ENCODE results near the gene KLHL1.

Gene KLHL1

GRCh38 chr13:69857183-69857821 lies 250.9 kb downstream of the KLHL1 start:
- peak; percentile 38 to 89 (median 72) for DNase-seq

DNA sequence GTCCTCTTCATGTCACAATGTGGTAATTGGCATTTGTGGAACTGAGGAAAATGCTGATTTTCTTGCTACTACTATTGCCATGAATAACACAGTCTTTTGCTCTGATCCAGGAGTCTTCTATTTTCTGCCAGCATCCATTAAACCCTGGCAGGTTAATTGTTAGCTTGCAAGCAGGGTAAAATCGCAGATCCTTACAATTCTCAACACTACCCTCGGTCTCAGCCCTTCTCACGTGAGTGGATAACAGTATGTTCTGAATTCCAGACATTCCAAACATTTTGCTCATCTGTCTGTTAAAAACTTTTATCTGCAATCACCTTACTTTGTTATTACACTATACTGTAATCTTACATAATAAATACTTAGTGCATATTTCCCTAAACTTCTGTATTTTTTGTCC lies 251.9 kb downstream of the KLHL1 start:
- DNase-seq = no peak

- DNase-seq = peak in 2 of 3 experiments; percentile 25 to 63
Measured at GRCh38 chr13:69828527-69828926, 279.7 kb downstream of the KLHL1 start.

DNA sequence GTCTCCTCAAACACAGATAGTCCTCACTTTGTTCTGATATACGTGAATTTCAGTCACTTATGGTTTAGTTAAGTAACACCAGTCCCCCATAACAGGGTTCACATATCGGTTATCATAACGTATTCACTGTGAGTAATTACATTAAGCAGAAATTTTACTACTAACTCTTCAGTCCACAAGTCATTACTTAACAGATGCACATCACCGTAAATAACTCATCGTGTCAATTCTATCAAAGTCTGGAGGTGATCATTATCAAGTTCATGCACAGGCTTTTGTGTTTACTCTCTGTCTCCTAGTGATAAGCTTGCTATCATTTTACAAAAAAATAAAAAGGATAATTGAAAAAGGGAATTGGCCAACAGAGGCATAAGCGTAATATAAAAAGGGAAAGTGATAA lies 288.1 kb downstream of the KLHL1 start:
- DNase-seq = peak in 1 of 3 experiments; percentile 42

GRCh38 chr13:69817333-69817869 lies 290.9 kb downstream of the KLHL1 start:
- no peak for DNase-seq

GRCh38 chr13:69809152-69809551 lies 299.1 kb downstream of the KLHL1 start:
- DNase-seq = no peak

GRCh38 chr13:69796256-69796655 lies 312.0 kb downstream of the KLHL1 start:
- no peak for DNase-seq

DNA sequence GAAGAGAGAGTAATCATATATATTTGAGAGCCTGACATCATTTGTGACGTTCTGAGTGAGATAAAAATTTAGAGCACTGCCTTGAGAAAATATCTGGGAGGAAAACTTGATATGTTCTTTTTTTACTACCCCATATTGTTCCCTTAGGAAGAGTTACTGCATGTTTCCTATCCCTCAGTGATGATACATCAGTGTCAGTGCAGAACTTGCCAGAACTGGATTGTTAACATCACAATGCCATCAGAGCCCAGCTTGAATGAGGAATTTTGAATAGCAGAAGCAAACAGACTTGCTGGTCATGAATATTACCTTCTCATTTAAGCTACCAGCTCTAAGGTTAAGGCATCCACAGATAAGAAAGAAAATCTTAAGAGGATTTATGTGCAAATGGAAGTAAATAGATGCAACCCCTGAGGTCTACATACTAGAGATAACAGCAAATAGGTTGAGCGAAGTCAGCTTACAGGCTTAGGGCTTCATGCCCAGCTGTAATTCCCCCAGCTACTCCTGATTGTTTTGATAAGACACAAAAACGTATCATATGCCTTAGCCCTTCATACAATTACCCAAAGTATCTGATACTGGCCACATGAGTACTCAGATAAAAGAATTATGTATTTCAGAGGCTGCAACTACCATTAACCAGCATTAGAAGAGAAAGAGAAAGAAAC lies 314.3 kb downstream of the KLHL1 start:
- no peak for DNase-seq

GRCh38 chr13:69776937-69777336 lies 331.3 kb downstream of the KLHL1 start:
- DNase-seq = no peak

DNA sequence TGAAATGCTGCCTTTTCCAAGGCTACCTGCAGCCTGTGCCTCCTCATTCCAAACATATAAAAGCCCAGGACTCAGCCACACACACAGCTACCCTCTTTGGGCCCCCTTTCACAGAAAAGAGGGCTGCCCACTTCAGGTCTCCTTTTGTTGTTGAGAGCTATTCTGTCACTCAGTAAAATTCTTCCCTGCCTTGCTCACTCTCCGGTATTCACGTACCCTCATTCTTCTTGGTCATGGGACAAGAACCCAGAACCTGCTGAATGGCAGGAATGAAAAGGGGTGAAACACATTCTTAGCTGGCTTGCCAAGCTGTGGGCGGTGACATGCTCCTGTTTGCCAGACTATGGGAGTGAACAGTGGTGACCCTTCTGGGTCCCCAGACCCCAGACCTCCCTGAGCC lies 338.6 kb downstream of the KLHL1 start:
- DNase-seq = no peak

- no peak for DNase-seq
Measured at GRCh38 chr13:69761581-69761980, 346.7 kb downstream of the KLHL1 start.

DNA sequence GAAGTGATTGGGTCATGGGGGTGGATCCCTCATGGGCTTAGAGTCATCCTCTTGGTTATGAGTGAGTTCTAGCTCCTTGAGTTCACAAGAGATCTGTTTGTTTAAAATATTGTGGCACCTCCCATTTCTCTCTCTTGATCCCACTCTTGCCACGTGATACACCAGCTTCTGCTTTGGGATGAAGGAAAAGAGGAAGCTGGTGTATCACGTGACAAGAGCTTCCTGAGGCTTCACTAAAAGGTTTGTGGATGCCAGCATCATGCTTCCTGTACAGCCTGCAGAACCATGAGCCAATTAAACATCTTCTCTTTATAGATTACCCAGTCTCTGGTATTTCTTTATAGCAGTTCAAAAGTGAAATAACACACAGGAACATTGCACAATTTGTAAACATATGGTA lies 353.2 kb downstream of the KLHL1 start:
- DNase-seq = no peak

GRCh38 chr13:69751259-69751658 lies 357.0 kb downstream of the KLHL1 start:
- no peak for DNase-seq

DNA sequence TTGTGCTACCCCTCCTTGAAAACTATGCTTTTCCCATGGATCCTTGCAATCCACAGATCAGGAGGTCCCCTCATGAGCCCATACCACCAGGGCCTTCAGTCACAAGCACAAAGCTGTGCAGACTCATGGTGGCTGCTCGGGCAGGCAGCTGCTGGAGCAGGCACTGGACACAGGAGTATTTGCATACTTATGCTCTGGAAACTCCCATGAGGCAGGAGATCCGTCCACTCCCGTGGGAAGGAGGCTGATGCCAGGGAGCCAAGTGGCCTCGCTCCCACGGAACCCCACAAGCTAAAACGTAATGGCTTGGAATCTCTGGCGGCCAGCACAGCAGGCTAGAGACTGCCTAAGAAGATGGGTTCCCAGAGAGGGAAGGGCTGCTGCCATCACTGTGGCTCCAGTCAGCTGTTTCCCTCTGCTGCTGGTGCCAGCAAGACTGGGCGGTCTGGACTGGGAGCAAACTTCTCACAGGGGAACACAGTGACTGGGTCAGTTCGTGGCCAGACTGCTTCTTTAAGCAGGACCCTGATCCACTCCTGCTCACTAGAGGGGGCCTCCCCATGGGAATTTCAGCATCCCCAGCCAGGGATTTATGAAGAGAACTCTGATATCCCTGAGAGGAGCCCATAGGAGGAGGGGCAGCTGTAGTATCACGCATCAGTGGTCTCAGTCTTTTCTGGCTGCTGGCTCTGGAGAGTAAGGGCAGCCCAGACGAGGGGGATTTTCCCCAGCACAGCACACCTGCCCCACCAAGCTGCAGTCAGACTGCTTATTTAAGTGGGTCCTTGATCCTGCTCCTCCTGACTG lies 370.9 kb downstream of the KLHL1 start:
- no peak for DNase-seq

DNA sequence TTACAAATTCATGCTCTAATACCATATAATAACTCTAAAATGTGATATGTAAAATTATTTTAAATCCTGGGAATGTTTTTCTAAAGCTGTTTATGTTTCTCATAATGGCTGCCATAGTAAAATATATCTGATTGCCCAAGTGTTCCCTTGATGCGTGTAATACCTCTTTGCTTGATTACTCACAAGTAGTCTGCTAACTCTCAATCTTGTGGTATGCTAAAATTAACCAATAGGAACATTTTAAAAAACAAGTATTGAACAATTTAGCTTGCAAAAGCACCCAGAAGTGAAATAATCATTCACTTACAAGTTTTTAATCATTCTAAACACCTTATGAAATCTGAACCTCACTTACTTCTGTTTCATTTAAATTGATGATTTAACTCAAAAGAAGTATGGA lies 386.6 kb downstream of the KLHL1 start:
- no peak for DNase-seq

GRCh38 chr13:69720278-69720983 lies 387.8 kb downstream of the KLHL1 start:
- DNase-seq = no peak

- DNase-seq = peak in 1 of 3 experiments; percentile 24
Measured at GRCh38 chr13:69706807-69707206, 401.4 kb downstream of the KLHL1 start.

DNA sequence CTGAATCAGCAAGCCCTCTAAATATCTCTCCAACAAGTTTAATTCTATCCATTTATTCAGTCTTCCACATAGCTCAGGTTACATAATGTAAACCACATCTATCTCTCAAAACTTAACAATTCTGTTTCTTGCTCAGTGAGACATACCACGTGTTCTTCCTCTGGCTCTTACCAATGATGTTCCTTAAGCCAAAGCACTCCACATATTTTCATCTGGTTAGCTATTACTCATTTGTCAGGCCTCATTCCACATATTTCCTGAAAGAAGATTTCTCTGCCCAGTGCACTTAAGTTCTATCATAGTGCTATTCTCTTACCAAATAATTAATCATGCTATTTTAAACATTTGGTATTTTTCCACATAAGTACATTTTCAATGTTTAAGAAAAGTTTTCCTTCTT lies 403.9 kb downstream of the KLHL1 start:
- DNase-seq = no peak

DNA sequence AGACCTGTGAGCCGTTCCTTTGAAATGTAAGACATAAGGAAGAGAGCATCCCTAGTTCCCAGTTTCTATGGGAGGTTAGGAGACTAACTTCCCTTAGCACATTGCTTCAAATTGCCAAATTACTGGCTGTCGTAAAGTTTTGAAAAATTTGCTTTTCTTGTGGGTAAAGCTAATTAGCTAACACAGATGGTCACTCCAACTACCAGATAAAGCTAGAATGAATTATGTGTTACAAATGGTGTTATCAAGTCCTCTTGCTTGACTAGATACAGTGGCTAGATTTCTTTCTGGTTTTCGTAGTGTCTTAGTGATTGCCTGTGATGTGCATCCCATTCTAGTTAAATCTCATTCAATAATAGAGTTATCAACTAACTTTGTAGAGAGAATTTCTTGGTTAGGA lies 417.3 kb downstream of the KLHL1 start:
- no peak for DNase-seq

GRCh38 chr13:69683921-69684686 lies 424.1 kb downstream of the KLHL1 start:
- peak; percentile 13 to 46 (median 17) for DNase-seq

GRCh38 chr13:69681722-69682121 lies 426.5 kb downstream of the KLHL1 start:
- DNase-seq = no peak

GRCh38 chr13:69677343-69677742 lies 430.9 kb downstream of the KLHL1 start:
- DNase-seq = no peak
